ENCODE data around the gene NAB1. TPM values are rescaled to one million over a fixed set of nuclear protein-coding genes. Genes with fewer than 3 reads are reported as not detected.

NAB1 gene
- total RNA-seq, 1 experiment from 2014 or later: 36.9 TPM

DNA sequence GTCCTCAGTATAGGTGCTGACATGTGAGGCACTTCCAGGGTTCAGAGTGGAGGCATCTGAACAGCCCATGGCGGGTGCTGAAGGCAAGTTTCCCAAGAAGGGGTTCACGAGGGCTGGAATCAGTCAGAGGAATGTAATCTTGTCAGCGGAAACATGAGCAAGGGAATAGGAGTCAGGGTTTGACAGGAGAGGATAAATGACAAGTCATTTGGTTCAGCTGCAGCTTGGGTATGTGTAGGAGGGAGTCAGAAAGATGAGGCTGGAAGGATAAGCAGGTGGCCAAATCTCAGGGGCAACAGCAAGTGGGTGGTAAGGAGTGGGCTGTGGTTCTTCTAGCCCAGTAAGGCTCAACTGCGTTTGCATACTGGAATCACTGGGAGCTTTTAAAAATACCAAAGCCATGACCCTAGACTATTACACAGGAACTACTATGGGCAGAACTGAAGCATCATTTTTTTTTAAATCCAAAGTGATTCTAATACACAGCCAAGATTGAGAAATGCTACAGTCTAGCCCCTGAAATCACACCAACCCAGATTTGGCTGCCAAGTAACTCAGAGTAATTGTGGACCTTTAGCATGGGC is 41.8 kb upstream of the NAB1 start:
- Histone ChIP-seq H2BK5ac (ENCODE audit: insufficient read length, low read length) (no peak overlapping the region), H3K9me3 (ENCODE audit: control insufficient read depth, low read depth, low read length) (no peaks in the 10 kb centered on the region), H2BK120ac (ENCODE audit: low read depth, low read length, poor library complexity, severe bottlenecking) (no peak overlapping the region), H3T11ph (ENCODE audit: low read length) (no peak overlapping the region), H4K20me1 (ENCODE audit: control insufficient read depth, insufficient read depth, insufficient read length) (no peaks in the 10 kb centered on the region), H3K23ac (ENCODE audit: insufficient read length, low read depth, low read length) (no peak overlapping the region), H3K4me1 (ENCODE audit: insufficient read depth, low read length) (no peaks in the 10 kb centered on the region), H3K23me2 (ENCODE audit: insufficient read length, low read depth, low read length, poor library complexity, severe bottlenecking) (no peaks in the 10 kb centered on the region), H4K8ac (replicated peaks; ENCODE audit: insufficient read length, low read depth, low read length) (no peak overlapping the region), H3K4me2 (ENCODE audit: insufficient read depth, insufficient read length, low read length) (no peak overlapping the region), H3K9ac (ENCODE audit: extremely low read depth, insufficient read length, low read length) (no peak overlapping the region), H3K14ac (ENCODE audit: insufficient read depth, low read length) (no peak overlapping the region), H4K91ac (ENCODE audit: insufficient read length, low read depth, low read length) (no peak overlapping the region), H4K5ac (ENCODE audit: insufficient read length, low read depth, low read length) (no peak overlapping the region), H3K56ac (ENCODE audit: insufficient read length, low read depth, low read length) (no peak overlapping the region), H3K4ac (ENCODE audit: low read depth, low read length) (no peak overlapping the region), H3K27ac (ENCODE audit: insufficient read length, low read depth, low read length) (no peak overlapping the region), H2BK12ac (ENCODE audit: insufficient read length, low read depth, low read length) (no peak overlapping the region), H2AK5ac (ENCODE audit: insufficient read length, low read length) (no peak overlapping the region), H3K18ac (ENCODE audit: insufficient read length, low read depth, low read length) (no peak overlapping the region), H3K27me3 (ENCODE audit: insufficient read depth, low read length) (no peaks in the 10 kb centered on the region), H2AFZ (ENCODE audit: low read length) (no peak overlapping the region), H3K79me1 (ENCODE audit: insufficient read depth, low read depth, low read length, poor library complexity, severe bottlenecking) (no peaks in the 10 kb centered on the region), H3K79me2 (ENCODE audit: insufficient read depth, low read length) (no peaks in the 10 kb centered on the region), H2BK15ac (ENCODE audit: low read depth, low read length) (no peak overlapping the region), H2BK20ac (ENCODE audit: low read depth, low read length, poor library complexity, severe bottlenecking) (no peak overlapping the region)
- no peak overlapping the region; a peak in 1 of 7 replicates for H3K27ac Mint-ChIP-seq
- no peaks in the 10 kb centered on the region; a peak in 1 of 4 replicates for H3K4me1 Mint-ChIP-seq
- H3K4me3 Mint-ChIP-seq: no peak overlapping the region
- no peaks in the 10 kb centered on the region for H3K27me3 Mint-ChIP-seq (ENCODE audit: low read depth)
- DNase-seq: no peak
- no CpG with 5 or more reads among the region's 4 CpGs for WGBS (ENCODE audit: extremely low coverage, insufficient read length, low lambda C conversion rate)
- peaks cover 5 to 10% (median 9%) of the 10 kb centered on the region in 3 experiments; a peak in 5 of 7 replicates for H3K36me3 Mint-ChIP-seq (ENCODE audit: insufficient read depth in 1 of 3, low read depth in 3 of 3)
- peaks cover 4 to 12% of the 10 kb centered on the region in 2 experiments; a peak in 4 of 5 replicates for H3K9me3 Mint-ChIP-seq
- TF ChIP-seq, protein P1, sequence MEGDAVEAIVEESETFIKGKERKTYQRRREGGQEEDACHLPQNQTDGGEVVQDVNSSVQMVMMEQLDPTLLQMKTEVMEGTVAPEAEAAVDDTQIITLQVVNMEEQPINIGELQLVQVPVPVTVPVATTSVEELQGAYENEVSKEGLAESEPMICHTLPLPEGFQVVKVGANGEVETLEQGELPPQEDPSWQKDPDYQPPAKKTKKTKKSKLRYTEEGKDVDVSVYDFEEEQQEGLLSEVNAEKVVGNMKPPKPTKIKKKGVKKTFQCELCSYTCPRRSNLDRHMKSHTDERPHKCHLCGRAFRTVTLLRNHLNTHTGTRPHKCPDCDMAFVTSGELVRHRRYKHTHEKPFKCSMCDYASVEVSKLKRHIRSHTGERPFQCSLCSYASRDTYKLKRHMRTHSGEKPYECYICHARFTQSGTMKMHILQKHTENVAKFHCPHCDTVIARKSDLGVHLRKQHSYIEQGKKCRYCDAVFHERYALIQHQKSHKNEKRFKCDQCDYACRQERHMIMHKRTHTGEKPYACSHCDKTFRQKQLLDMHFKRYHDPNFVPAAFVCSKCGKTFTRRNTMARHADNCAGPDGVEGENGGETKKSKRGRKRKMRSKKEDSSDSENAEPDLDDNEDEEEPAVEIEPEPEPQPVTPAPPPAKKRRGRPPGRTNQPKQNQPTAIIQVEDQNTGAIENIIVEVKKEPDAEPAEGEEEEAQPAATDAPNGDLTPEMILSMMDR (conservative IDR thresholded peaks at IDR 0.05): no peak
